Keratinocyte (primary cell): Measurements from ENCODE around the gene CCDC12. TPM values are rescaled to one million over a fixed set of nuclear protein-coding genes. Genes with fewer than 3 reads are reported as not detected.

ENCODE experiments used
- DNase-seq: peaks from one replicate; pipeline ENCODE4 v3.0.0-alpha.2; 2011; ENCODE audit warnings: low read depth, missing footprints, low spot score
- FAIRE-seq: peaks from 2 replicates; lab custom pipeline; 2011; peaks lifted over from hg19 to GRCh38; lab: Jason Lieb, UNC
- H2AFZ ChIP-seq: 2 replicates; pipeline ENCODE4 v1.6.0; 2012; ENCODE audit warnings: low read length, control low read depth, inconsistent platforms; ENCODE audit not compliant: control insufficient read depth
- H3K27ac ChIP-seq: 2 replicates; pipeline ENCODE4 v1.5.1; 2011; ENCODE audit warnings: low read length; ENCODE audit not compliant: control insufficient read depth, insufficient read depth
- H3K27me3 ChIP-seq: 3 replicates; pipeline ENCODE4 v1.6.0; 2011; ENCODE audit warnings: low read length; ENCODE audit not compliant: control insufficient read depth, insufficient read depth; ENCODE audit errors: extremely low read depth
- H3K36me3 ChIP-seq, 2 experiments: 2 replicates in 1 of 2; 3 replicates in 1 of 2; pipeline ENCODE4 v1.5.1; 2011; ENCODE audit warnings: low read length in 2 of 2, mild to moderate bottlenecking in 1 of 2; ENCODE audit not compliant: control insufficient read depth in 2 of 2, insufficient read depth in 2 of 2; ENCODE audit errors: extremely low read depth in 1 of 2
- H3K4me1 ChIP-seq: 3 replicates; pipeline ENCODE4 v1.5.1; 2011; ENCODE audit warnings: low read length; ENCODE audit not compliant: control insufficient read depth, insufficient read depth; ENCODE audit errors: extremely low read depth
- H3K4me2 ChIP-seq: 3 replicates; pipeline ENCODE4 v1.6.0; 2011; ENCODE audit warnings: low read depth, low read length; ENCODE audit not compliant: control insufficient read depth, insufficient read depth; ENCODE audit errors: extremely low read depth
- H3K4me3 ChIP-seq, 3 experiments: fragments of 200-600 bp in 1 of 3; sonication (generic) in 1 of 3; 2 replicates in 2 of 3; 3 replicates in 1 of 3; pipeline ENCODE4 v1.5.1; 2011 to 2016; ENCODE audit warnings: low read length in 3 of 3, mild to moderate bottlenecking in 3 of 3, control low read depth in 2 of 3, inconsistent platforms in 1 of 3, low read depth in 1 of 3, mixed read lengths in 1 of 3, mixed run types in 1 of 3, moderate library complexity in 1 of 3; ENCODE audit not compliant: control insufficient read depth in 2 of 3, insufficient read depth in 2 of 3; ENCODE audit errors: extremely low read depth in 1 of 3
- H3K79me2 ChIP-seq: 2 replicates; pipeline ENCODE4 v1.6.0; 2012; ENCODE audit warnings: low read length; ENCODE audit not compliant: control insufficient read depth, insufficient read depth
- H3K9ac ChIP-seq: 3 replicates; pipeline ENCODE4 v1.6.0; 2011; ENCODE audit warnings: low read length; ENCODE audit not compliant: control insufficient read depth, insufficient read depth; ENCODE audit errors: extremely low read depth
- H3K9me1 ChIP-seq: 3 replicates; pipeline ENCODE4 v1.6.0; 2011; ENCODE audit warnings: low read length; ENCODE audit not compliant: control insufficient read depth, insufficient read depth; ENCODE audit errors: extremely low read depth
- H3K9me3 ChIP-seq: 2 replicates; pipeline ENCODE4 v1.5.1; 2012; ENCODE audit warnings: low read depth, low read length; ENCODE audit not compliant: control insufficient read depth
- H4K20me1 ChIP-seq: 3 replicates; pipeline ENCODE4 v1.6.0; 2011; ENCODE audit warnings: low read length; ENCODE audit not compliant: control insufficient read depth, insufficient read depth; ENCODE audit errors: extremely low read depth
- EZH2 ChIP-seq: IDR thresholded peaks from one replicate; pipeline ENCODE4 v1.6.1; 2012; ENCODE audit warnings: inconsistent platforms, mild to moderate bottlenecking, low read length, moderate library complexity
- dilution Hi-C: fragments of 300-500 bp; cut with MboI; formaldehyde crosslinking; loops from one replicate; pipeline ENCODE4 v1.7.0; 2020; ENCODE audit warnings: low sequenced_read_pairs; ENCODE audit not compliant: extremely low pct_ligation_motif_present
- polyA plus RNA-seq, 5 experiments: library from polyadenylated mRNA; depleted of rRNA in 3 of 5; stranded (reverse) in 3 of 5; stranded (forward) in 1 of 5; unstranded in 1 of 5; fragments of >200 nt; gene quantifications; 1 replicate in 1 of 5; 2 replicates in 3 of 5; 3 replicates in 1 of 5; pipeline versions ENCODE4 v1.2.1 to v1.2.3, GENCODE V29; 2011 to 2012; ENCODE audit warnings: missing spikeins in 2 of 5, low read depth in 1 of 5, low replicate concordance in 1 of 5
- TF ChIP-seq, protein P1 (sequence below), 3 experiments: IDR thresholded peaks in 1 of 3; conservative IDR thresholded peaks in 1 of 3; optimal IDR thresholded peaks in 1 of 3; 2 replicates in 2 of 3; 3 replicates in 1 of 3; pipeline versions ENCODE3 to v1.5.1; 2011; ENCODE audit warnings: low read length in 3 of 3, mild to moderate bottlenecking in 3 of 3, moderate library complexity in 2 of 3, control low read depth in 1 of 3, inconsistent platforms in 1 of 3; ENCODE audit not compliant: insufficient read depth in 2 of 3; ENCODE audit errors: extremely low read depth in 1 of 3

CCDC12 gene
- polyA plus RNA-seq, 1 donor (not counting 4 experiments of a cell fraction or from before 2014, with no cell fraction given), result 27.5 TPM

DNA sequence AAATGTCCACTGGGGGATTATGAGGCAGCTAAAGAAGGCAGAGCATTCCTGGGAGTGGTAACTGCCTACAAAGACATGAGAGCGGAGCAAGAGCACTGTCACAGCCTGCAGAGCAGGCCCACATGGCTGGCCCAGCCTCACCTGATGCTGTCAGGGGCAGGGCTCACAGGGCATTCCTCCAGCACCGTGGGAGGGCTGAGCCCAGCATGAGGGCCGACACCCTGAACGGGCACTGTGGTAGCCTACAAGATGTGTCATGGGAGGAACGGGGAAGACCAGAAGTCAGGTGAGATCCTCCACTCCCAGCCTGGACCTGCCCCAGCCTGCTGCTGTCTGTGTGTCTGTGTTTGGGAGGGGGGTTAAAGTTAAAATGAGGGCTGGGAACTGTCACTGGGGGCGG, 30.1 kb downstream of the CCDC12 start:
- peak; percentile 94 for DNase-seq
- dilution Hi-C loops, result no loop called here
- H3K36me3 ChIP-seq, result peaks cover 0 to 10% of the 10 kb centered on the region in 2 experiments
- peak overlapping the region; percentile 67 for H3K4me2 ChIP-seq
- H2AFZ ChIP-seq, result no peak overlapping the region
- H3K9ac ChIP-seq, result peak overlapping the region; percentile 67
- H3K9me3 ChIP-seq, result no peaks in the 10 kb centered on the region
- peak overlapping the region; percentile 95 for H3K27ac ChIP-seq
- no peak for TF ChIP-seq EZH2
- TF ChIP-seq, protein P1, sequence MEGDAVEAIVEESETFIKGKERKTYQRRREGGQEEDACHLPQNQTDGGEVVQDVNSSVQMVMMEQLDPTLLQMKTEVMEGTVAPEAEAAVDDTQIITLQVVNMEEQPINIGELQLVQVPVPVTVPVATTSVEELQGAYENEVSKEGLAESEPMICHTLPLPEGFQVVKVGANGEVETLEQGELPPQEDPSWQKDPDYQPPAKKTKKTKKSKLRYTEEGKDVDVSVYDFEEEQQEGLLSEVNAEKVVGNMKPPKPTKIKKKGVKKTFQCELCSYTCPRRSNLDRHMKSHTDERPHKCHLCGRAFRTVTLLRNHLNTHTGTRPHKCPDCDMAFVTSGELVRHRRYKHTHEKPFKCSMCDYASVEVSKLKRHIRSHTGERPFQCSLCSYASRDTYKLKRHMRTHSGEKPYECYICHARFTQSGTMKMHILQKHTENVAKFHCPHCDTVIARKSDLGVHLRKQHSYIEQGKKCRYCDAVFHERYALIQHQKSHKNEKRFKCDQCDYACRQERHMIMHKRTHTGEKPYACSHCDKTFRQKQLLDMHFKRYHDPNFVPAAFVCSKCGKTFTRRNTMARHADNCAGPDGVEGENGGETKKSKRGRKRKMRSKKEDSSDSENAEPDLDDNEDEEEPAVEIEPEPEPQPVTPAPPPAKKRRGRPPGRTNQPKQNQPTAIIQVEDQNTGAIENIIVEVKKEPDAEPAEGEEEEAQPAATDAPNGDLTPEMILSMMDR (optimal IDR thresholded peaks at IDR 0.05 in 1 of 3, IDR thresholded peaks at IDR 0.05 in 1 of 3, conservative IDR thresholded peaks at IDR 0.05 in 1 of 3; ENCODE audit: extremely low read depth in 1 of 3, insufficient read depth in 2 of 3, low read length in 3 of 3), result no peak
- peaks cover 68% of the 10 kb centered on the region for H3K79me2 ChIP-seq
- peaks cover 17% of the 10 kb centered on the region for H4K20me1 ChIP-seq
- no peaks in the 10 kb centered on the region for H3K27me3 ChIP-seq
- peaks cover 14% of the 10 kb centered on the region for H3K9me1 ChIP-seq
- no peak overlapping the region for H3K4me3 ChIP-seq
- FAIRE-seq, result peak; percentile 78
- peaks cover 81% of the 10 kb centered on the region for H3K4me1 ChIP-seq

DNA sequence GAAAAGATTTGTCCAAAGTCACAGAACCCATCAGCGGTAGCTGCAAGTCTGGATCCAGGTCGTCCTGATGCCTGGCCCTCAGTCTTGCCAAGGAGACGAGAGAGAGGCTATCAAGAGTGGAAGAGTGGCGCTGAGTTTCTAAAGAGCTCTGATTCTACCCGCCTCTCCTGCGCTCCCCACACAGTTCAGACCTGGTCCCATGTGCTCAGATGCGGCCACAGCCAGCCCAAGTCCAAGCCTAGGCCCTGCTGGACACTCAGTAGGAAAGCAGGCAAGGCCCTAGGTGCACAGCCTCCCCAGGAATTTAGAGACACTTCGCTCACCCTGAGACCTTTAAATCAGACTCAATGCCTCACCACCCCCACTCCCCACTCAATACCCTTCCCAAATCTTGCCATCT, 32.4 kb downstream of the CCDC12 start:
- peak overlapping the region; percentile 52 for H3K9ac ChIP-seq
- H3K4me3 ChIP-seq, result no peak overlapping the region
- H3K27ac ChIP-seq, result peak overlapping the region; percentile 77
- no peak for TF ChIP-seq EZH2
- TF ChIP-seq, protein P1 (optimal IDR thresholded peaks at IDR 0.05 in 1 of 3, IDR thresholded peaks at IDR 0.05 in 1 of 3, conservative IDR thresholded peaks at IDR 0.05 in 1 of 3; ENCODE audit: extremely low read depth in 1 of 3, insufficient read depth in 2 of 3, low read length in 3 of 3), result no peak
- DNase-seq, result no peak
- peaks cover 11 to 22% of the 10 kb centered on the region in 2 experiments for H3K36me3 ChIP-seq
- H4K20me1 ChIP-seq, result peaks cover 15% of the 10 kb centered on the region
- no peaks in the 10 kb centered on the region for H3K27me3 ChIP-seq
- peaks cover 62% of the 10 kb centered on the region for H3K79me2 ChIP-seq
- H2AFZ ChIP-seq, result no peak overlapping the region
- no peaks in the 10 kb centered on the region for H3K9me3 ChIP-seq
- H3K4me2 ChIP-seq, result peak overlapping the region; percentile 76
- dilution Hi-C loops, result no loop called here
- FAIRE-seq, result no peak
- H3K4me1 ChIP-seq, result peaks cover 74% of the 10 kb centered on the region
- H3K9me1 ChIP-seq, result peaks cover 8% of the 10 kb centered on the region
